ENCODE measurements around the gene DNAJC27.

Gene DNAJC27

DNA sequence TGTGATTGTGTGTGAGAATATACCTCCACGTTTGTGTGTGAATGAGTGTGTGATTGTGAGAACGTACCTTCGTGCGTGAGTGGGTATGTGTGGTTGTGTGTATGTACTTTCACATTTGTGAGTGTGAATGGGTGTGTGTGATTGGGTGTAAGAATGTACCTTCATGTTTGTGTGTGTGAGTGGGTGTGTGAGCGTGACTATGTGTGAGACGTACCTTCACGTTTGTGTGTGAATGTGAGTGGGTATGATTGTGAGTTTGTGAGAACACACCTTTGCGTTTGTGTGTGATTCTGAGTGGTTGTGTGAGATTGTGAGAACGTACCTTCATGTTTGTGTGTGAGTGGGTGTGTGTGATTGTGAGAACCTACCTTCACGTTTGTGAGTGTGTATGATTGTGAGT, 45.9 kb downstream of the DNAJC27 start:
- no peak for DNase-seq (ENCODE audit: low read depth)

DNA sequence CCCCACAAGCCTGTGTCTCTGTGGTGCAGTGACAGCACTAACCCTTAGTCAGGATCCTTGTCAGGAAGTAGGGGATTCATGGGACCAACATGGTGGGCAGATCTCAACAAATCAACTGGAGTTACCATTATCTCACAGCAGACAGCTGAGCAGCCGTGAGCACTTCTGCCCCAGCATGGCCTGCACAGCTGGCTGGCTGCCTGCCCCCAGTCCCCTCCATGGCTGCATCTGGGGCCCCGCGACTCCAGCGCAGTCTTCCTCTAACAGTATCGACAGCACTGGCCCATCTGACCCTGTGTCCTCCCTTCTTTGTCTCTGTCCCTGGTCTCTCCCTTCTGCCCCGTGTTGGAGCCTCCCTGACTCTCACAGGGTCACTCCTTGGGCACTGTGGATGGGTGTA, 47.0 kb downstream of the DNAJC27 start:
- DNase-seq (ENCODE audit: low read depth) = no peak

DNA sequence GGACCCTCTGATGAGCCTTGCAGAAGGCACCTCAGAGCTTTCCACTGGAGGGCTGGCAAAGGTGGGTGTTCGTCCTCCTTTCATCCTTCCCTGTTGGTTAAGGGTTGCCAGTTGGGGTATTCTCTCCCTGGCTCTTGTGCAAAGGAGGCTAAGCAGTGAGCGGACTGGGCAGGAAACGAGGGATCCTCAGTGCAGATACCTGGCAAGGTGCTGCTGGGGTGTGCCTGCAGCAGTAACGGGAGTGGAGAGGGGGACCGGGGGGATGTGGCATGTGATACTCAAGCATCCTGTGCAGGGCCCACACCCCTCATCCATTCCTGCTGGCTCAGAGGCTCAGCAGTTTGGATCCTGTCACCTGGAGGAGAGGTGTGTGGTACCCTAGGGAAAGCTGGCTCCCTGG, 47.5 kb downstream of the DNAJC27 start:
- no peak for DNase-seq (ENCODE audit: low read depth)

GRCh38 chr2:24923106-24923505, 48.6 kb downstream of the DNAJC27 start:
- DNase-seq (ENCODE audit: low read depth) = no peak

DNA sequence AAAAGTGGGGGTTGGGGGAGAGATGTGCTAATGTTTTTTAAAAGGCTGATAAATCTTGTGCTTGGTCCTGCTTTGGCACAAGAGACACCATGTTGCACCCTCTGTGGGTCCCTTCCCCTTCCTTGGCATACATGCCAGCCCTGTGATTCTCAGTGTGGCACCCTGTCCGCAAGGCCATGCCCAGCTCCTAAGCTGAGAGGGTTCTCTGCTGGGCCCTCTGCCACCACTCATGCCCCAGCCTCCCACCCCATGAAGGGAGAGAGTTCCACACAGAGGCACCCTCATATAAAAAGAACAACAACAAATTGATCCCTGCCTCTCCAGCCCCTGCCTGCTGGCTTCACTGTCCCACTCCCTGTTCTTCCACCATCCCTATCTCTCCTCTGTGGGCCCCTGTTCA, 49.2 kb downstream of the DNAJC27 start:
- DNase-seq (ENCODE audit: low read depth) = no peak

DNA sequence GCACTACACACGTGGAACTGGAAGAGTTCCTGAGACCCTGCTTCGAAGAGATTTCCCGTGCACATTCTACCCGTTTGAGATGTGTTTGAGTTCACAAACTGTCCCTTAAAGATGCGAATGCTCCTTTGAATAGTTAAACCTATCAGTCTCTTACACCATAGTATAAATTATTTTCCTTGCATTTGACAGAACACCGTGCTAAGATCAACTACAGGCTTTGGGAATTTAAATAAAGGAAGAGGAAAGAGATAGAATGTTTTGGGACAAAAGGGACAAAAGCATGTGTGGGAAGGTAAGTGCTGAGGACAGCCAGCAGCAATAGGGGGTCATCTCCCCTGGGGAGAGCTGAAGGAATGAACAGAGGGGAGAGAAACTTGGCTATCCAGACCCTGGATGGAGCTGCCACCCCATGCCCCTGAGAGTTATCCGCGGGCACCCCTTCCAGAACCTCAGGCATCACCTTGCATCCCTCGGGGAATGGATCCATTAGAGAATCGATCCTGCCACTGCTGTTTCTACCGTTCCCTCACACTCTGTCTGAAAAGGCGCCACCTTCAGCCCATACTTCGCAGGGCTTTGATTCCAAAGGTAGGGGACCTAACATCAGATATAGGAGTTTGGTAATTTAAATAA, 50.8 kb downstream of the DNAJC27 start:
- DNase-seq (ENCODE audit: low read depth) = no peak

DNA sequence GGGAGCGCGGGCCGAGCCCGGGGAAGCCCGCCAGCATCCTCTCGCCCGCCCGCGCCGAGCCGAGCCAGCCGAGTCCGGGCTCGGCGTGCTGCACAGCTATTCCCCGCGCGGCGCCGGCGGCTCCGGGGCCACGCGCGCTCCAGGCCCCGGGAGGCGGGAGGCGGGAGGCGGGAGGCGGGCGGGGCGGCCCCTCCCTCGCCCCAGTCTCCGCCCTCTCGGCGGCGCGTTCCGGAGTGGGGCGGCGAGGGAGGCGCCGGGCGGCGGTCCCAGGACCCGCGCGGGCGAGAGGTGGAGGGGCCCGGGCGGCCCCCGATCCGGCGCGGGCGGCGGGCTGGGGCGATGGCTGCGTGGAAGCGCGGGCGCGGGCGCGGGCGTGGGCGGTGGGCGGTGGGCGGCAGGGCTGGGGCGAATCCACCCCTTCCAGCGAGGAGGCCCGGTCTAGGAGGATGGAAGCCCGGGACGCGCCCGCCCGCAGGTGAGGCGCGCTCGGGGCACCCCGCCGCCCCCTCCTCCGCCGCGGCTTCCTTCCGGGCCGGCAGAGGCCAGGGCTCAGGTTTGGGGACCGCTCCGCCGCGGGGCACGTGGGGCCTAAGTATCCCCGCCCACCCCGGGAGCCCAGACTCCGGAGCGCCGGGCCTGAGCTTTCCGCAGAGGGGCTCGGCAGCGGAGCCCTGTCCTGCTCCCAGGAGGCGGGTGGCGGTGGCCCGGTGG, 51.5 kb downstream of the DNAJC27 start, which contains the start of gene ADCY3:
Gene ADCY3, minus strand, starts transcription at position 140 of the 711 bp plus-strand sequence. CDS start 1,250 bp downstream, outside the sequence.
- peak; percentile 46 for DNase-seq (ENCODE audit: low read depth)

GRCh38 chr2:24919506-24920097, 52.2 kb downstream of the DNAJC27 start:
- DNase-seq (ENCODE audit: low read depth) = no peak

DNA sequence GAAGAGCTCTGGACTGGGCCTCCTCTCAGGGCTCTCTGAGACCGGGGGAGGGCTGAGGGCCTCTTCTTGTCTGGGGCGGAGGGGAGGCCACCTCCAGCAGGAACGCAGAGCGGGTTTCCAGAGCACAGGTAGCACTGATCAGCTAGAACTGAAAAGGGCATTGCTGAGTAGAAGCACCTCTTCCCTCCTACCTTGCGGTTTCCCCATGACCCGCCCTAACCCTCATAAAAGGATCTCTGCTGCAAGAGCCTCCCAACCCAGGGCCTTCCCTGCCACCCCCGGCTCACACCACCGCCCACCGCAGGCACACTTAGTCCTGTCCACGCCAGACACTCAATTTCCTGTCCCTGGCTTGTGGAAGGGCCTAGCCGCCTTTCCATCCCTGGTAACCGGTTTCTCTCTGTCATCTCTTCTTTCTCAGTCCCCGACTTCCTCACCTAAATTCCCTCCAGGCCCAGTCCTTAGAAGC, 52.7 kb downstream of the DNAJC27 start:
- peak; percentile 25 for DNase-seq (ENCODE audit: low read depth)

DNA sequence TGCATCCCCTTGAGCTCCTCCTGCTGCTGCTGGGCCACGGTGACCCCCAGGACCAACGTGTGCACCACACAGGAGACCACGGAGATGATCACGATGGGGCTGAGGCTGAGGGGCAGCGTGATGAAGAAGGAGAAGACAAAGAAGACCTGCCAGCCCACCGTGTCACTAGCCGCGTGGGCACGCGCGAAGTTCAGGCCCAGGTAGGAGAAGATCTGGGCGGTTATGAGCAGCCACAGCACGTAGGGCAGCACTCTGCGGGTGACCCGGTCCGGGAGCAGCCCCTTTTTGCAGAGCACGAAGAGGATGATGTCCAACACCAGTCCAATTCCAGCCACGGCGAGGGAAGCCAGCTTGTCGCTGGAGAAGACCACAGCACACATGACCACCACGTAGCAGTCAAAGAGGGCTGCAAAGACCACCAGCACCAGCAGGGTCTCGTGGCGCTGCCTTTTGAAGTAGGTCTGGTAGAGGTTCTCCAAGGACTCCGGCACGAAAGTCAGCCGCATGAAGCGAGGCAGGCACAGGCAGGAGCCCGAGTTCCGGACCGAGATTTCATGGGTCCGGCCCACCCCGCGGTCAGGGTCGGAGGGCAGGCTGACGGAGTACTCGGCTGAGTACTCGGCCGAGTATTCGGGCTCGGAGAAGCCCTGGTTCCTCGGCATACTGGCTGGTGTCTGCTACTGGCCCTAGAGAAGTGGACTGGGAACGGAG, 53.3 kb downstream of the DNAJC27 start:
- no peak for DNase-seq (ENCODE audit: low read depth)

DNA sequence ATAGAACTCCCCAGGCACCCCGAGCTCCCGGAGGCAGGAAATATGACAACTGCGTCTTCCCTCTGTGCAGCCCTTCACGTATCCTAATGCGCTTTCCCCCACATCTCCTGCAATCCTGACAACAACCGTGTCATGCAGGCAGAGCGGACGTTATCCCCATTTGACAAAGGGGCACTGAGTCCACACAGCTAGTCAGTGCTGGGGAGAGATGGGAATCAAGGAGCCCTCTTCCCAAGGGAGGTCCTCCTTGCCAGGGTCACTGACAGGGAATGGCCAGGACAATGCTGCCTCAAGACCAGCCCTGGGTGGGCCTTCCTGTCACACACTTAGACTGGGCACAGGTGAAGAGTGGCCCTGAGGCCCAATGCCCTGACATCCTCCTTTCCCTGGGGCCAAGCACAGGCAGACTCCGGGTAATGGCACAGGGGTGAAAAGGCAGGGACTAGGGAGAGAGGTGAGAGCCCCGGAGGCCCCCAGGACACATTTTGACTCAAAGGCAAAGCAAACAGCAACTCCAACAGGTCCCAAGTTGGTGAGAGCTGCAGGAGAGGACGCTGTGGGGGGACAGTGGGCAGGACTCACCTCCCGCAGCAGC, 53.9 kb downstream of the DNAJC27 start:
- DNase-seq (ENCODE audit: low read depth) = no peak

- DNase-seq (ENCODE audit: low read depth) = no peak
Observed at GRCh38 chr2:24917086-24917485, 54.7 kb downstream of the DNAJC27 start.

DNA sequence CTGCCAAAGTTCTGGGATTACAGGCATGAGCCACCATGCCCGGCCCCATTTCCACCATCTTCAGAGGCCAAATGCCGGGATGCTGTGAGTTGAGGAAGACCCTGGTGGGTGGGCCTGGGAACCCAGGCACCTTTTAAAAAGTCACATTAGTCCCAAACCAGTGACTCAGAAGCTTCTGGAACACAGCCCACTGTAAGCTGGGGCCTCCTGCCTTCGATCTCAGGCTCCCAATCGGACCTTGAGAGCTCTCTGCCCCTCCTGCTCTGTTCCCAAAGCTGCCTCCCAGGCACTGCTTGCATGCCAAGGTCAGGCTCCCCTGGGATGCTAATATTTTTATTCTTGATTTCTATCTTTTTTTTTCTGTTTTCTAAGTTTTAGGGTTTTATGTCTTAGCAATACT, 56.0 kb downstream of the DNAJC27 start:
- no peak for DNase-seq (ENCODE audit: low read depth)

- no peak for DNase-seq (ENCODE audit: low read depth)
Observed at GRCh38 chr2:24915175-24915574, 56.6 kb downstream of the DNAJC27 start.

GRCh38 chr2:24914713-24915112, 57.0 kb downstream of the DNAJC27 start:
- no peak for DNase-seq (ENCODE audit: low read depth)

GRCh38 chr2:24913911-24914310, 57.8 kb downstream of the DNAJC27 start:
- DNase-seq (ENCODE audit: low read depth) = no peak

DNA sequence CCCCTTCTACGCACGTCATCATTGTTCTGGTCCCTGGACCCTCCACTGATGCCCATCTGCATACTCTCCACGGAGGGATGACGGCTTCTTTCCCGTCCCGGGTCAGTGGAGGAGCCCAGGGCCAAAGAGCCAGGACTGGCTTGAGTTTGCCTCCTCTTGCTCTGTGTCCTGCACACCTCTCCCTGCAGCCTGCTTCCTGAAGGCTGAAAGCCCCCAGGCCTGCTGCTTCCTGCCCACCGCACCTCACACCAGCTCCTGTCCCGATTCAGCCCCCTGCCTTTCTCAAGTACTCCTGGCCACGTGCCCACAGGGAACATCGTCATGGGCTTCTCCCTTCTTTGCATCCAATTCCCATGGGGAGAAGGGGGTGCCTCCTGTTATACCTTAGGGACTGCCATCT, 58.8 kb downstream of the DNAJC27 start:
- no peak for DNase-seq (ENCODE audit: low read depth)

DNA sequence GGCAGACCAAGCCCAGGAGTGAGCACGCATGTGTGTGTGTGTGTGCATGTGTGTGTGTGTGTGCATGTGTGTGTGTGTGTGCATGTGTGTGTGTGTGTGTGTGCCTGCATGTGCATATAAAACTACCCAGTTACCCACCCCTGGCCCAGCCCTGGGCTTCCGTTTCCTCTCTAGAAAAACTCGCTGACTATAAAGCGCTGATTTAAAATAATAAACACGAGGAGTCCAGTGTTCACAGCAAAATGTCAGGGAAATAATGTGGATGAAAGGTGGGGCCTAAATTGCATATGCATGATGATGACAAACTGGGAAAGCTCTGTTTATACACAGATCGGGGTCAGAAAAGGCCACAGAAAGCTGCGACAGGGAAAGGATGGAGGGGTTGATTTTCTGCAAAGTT, 59.2 kb downstream of the DNAJC27 start:
- DNase-seq (ENCODE audit: low read depth) = no peak

GRCh38 chr2:24910245-24910644, 61.5 kb downstream of the DNAJC27 start:
- DNase-seq (ENCODE audit: low read depth) = no peak

GRCh38 chr2:24909555-24910177, 62.1 kb downstream of the DNAJC27 start:
- DNase-seq (ENCODE audit: low read depth) = no peak

- DNase-seq (ENCODE audit: low read depth) = no peak
Observed at GRCh38 chr2:24908461-24908901, 63.3 kb downstream of the DNAJC27 start.

GRCh38 chr2:24907116-24907515, 64.6 kb downstream of the DNAJC27 start:
- no peak for DNase-seq (ENCODE audit: low read depth)
